GM18907 (cell line): ENCODE measurements around the gene MAN2B2.
"Not testable (repeated sequence)": the region's sequence is repeated elsewhere in the genome, so short reads cannot be mapped to it uniquely, and the experiment has no call there.

Experiments
- ATAC-seq: cut with Tn5 transposase; IDR thresholded peaks from one replicate; pipeline ENCODE4 v1.9.1; 2021; ENCODE audit warnings: mild to moderate bottlenecking, moderate library complexity; ENCODE audit not compliant: unreplicated experiment

MAN2B2 gene

DNA sequence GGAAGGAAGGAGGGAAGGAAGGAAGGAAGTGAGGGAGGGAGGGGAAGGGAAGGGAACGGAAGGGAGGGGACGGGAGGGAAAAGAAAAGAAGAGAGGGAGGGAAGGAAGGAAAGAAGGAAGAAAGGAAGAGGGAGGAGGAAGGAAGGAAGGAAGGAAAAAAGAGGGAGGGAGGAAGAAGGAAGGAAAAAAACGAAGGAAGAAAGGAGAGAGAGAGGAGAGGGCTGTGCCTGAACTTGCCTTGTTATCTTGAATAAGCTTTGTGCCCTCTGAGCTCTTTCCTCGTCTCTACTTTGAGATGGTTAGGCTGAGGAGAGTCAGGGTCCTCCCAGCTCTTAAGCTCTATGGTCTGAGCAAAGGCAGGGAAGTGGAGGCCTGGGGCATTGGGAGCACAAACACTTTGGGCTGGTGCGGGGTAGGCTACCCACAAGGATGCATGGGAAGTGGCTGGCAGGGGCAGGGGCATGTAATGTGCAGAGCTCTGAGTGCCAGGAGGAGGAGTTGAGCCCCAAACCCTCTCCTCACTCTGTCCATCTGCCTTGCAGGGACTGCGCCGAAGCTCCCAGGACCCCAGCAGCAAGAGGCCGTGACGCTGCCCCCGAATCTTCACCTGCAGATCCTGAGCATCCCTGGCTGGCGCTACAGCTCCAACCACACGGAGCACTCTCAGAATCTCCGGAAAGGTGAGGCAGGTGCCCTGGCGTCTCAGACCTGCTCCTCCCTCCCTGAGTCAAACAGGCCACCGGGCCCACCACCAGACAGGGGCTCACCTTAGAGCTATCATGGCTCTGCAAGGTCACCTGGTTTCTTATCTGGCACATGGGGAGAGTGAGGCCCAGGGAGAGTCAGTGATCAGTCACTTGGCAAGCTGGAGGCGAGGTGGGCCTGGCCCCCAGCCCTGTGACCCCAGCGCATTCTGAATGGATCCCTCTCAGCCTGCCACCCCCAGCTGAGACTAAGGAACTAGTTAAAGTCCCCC is 39.0 kb downstream of the MAN2B2 start:
- no peak for ATAC-seq

GRCh38 chr4:6614701-6615230 is 39.8 kb downstream of the MAN2B2 start:
- no peak for ATAC-seq

GRCh38 chr4:6616087-6616995 is 41.4 kb downstream of the MAN2B2 start:
- ATAC-seq, result no peak

DNA sequence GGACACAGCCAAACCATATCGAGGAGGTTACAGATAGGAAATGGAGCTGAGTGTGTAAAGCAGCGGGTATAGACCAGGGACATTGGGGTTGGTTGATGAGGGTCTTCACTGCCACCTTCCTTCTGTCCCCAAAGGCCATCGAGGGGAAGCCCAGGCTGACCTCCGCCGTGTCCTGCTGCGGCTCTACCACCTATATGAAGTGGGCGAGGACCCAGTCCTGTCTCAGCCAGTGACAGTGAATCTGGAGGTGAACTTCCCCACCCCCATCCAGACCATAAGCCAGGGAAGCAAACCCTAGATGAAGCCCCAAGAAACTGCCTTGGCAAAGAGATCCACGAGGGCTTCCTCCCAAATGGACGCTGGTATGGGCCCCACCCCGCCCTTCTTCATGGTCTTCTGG is 42.3 kb downstream of the MAN2B2 start:
- no peak for ATAC-seq

GRCh38 chr4:6618386-6619115 is 43.6 kb downstream of the MAN2B2 start:
- no peak for ATAC-seq

- no peak for ATAC-seq
Measured at GRCh38 chr4:6619116-6619465, 44.1 kb downstream of the MAN2B2 start.

DNA sequence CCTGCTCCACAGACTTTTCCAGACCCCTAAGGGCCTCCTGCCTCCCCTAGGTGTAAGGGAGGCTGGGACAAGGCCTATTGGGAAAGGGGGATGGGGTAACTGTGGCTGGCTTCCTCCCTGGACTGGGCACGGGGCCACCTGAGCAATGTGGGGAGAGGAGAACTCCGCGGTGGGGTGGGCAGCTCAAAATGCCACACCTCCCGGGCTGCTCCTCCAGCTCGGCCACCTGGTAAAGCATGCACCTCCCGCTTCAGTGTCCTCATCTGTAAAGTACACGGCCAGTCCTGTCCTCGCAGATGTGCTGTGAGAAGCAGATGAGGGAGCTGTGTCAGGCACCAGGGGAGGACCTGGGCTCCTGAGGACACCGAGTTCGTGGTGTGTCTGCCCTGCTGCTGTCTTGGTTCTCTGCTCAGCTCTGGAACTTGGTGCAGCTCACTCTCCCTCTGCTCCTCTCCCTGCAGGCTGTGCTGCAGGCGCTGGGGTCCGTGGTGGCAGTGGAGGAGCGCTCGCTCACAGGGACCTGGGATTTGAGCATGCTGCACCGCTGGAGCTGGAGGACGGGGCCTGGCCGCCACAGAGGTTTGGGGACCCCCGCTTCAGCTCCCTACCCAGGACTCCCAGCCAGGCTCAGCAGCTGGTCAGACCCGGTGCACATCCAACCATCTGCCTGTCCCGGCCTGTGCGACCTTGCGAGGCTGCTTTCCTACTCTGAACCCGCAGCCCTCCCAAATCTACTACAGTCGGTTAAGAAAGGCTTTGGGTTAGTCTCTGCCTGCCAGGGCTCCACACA is 44.7 kb downstream of the MAN2B2 start:
- ATAC-seq, result no peak

- ATAC-seq, result no peak
Measured at GRCh38 chr4:6620296-6620695, 45.3 kb downstream of the MAN2B2 start.

DNA sequence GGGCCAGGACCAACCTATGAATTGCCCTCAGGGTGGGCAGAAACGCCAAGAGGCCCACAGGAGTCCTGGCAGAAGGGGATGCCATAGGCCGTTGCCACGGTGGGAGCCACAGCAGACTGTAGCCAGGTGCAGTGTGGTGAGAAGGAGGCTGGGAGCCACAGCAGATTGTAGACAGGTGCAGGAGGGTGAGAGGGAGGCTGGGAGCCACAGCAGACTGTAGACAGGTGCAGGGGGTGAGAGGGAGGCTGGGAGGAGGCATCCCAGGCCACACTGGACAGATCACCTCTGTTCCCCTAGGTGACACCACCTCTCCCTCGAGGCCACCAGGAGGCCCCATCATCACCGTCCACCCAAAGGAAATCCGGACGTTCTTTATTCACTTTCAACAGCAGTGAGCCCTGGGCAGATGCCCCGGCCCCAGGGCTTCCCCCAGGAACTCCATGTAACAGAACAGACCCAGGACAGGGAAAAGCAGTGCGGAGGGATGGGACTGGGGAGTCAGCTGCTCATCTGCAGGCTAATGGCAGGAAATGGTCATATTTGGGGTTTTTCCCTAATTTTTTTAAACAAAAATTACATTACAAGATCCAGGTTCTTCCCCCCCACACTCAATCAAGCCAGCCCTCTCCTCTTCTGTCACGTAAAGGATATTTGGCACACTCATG is 46.0 kb downstream of the MAN2B2 start:
- ATAC-seq, result no peak

GRCh38 chr4:6621556-6621927 is 46.6 kb downstream of the MAN2B2 start:
- no peak for ATAC-seq

- ATAC-seq, result no peak
Measured at GRCh38 chr4:6622744-6623143, 47.8 kb downstream of the MAN2B2 start.

- no peak for ATAC-seq
Measured at GRCh38 chr4:6625256-6625655, 50.3 kb downstream of the MAN2B2 start.

DNA sequence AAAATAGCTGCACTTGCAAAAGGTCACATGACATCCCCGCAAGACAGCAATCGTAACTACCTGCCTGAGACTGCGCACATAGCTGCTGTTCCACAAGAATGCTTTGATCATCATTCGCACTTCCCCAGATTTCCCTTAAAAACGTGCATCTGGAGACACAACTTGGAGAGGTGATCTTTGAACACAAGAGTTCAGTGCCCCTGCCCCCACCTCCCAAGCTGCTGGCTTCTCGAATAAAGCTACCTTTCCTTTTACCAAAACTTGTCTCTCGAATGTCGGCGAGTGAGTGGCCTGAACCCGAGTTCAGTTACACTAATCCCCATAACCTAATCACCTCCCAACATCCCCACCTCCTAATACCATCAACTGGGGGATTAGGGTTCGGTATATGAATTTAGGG is 51.1 kb downstream of the MAN2B2 start:
- no peak for ATAC-seq

GRCh38 chr4:6627832-6628231 is 52.8 kb downstream of the MAN2B2 start:
- no peak for ATAC-seq

DNA sequence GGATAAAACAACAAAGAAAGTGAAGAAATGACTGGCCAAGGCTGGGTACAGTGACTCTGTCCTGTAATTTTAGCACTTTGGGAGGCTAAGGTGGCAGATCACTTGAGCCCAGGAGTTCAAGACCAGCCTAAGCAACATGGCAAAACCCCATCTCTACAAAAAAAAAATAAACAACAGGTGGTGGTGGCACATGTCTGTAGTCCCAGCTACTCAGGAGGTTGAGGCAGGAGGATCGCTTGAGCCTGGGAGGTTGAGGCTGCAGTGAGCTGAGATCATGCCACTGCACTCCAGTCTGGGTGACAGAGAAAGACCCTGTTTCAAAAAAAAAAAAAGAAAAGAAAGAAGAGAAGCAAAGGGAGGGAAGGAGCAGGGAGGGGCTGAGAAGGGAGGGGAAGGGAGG is 53.5 kb downstream of the MAN2B2 start:
- ATAC-seq, result not testable (repeated sequence)

- no peak for ATAC-seq
Measured at GRCh38 chr4:6632125-6632524, 57.1 kb downstream of the MAN2B2 start.

GRCh38 chr4:6633091-6633906 is 58.3 kb downstream of the MAN2B2 start:
- no peak for ATAC-seq

- ATAC-seq, result no peak
Measured at GRCh38 chr4:6634746-6635145, 59.8 kb downstream of the MAN2B2 start.
